Measurements from ENCODE around the gene CAT.

Gene CAT

GRCh38 chr11:34425867-34426266 is 12.9 kb upstream of the CAT start:
- no peak for DNase-seq

GRCh38 chr11:34426766-34427185 is 12.0 kb upstream of the CAT start:
- no peak for DNase-seq

- no peak for DNase-seq
These were observed 11.4 kb upstream of the CAT start for GRCh38 chr11:34427186-34427805.

DNA sequence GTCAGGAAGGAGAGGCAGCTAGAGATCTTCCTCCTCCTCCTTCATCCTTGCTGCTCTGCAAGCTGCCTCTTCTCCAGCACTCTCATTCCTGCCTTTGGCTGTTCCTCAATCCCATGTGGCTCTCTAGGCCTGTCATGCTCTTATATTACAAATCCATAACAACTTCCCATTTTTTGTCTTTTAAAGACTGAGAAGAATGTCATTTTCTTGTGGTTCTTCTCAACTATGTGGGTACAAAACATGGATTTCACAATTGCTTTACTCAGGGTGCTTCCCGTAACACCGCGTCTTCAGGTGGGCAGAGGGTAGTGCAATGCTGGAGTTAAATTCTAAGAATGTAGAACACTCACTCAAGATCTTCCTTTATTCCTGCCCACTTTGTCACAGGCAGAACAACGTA is 6.8 kb upstream of the CAT start:
- no peak for DNase-seq

DNA sequence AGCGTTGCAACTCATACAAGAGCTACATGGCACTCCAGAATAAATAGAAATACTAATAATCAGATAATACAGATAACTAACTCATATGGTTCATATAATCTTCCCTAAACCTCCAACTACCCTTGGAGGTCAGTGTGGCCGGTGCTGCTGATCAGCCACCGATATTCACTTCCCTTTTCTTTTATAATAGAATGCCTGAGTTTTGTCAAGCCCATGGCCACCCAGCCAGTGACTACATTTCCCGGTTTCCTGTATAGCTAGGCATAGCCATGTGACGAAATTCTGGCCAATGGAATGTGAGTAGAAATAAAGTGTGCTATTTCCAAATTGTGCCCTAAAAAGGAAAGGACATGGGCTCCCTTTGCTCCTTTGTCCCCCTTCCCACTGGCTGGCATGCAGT is 5.9 kb upstream of the CAT start:
- DNase-seq, result no peak

DNA sequence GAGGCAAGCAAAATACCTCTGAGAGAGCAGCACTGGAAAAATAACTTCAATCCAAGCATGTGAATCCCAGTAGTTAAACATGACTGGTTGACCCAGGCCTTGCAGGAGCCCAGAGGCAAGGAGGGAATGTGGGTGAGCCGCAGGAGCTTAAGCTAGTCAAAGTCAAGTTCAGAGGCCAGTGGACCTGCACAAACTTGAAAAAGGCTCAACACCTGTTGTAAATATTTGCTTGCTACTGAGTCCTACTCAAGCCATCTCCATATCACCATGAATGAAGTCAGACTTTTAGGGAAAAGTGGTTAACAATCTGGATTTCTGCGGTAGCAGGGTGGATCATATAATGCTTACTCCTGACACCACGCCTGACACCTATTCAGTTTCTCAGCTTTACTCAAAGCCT is 4.8 kb upstream of the CAT start:
- DNase-seq, result no peak

DNA sequence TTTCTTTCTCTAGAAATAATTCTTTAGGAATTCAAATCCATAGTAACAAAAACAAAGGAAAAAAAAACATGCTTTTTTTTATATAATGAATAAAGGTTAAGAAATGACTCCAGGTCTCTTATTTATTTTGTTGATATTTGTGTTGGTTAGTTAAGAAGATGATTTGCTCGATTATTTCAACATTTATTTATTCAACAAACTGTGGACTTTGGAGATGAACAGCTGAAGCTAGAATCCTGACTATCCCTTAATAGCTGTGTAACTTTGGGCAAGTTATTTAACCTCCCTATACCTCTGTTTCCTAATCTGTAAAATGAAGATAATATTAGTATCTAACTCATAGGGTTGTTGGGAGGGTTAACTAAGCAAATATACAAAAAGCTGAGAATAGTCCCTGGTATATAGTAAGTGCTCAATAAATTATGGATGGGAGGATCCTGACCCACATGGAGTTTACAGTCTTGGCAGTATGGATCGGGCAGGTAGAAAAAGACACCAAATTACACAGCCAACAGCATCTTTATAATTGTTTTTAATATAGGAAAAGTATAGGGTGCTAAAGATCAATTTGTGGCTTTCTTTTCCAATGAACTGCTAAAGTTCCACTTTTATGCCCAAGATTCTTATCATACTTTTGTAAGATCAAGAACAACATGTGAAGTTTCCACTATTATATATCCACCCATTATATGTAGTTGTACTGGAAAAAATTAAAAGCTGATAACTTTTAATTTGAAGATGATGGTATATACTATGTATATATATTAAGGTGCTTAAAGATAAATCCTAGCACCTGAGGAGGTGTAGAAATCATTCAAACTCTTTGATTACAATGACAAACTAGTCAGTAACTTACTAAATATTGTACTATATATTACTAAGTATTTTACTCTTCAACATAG is 1.3 kb upstream of the CAT start:
- DNase-seq, result no peak

DNA sequence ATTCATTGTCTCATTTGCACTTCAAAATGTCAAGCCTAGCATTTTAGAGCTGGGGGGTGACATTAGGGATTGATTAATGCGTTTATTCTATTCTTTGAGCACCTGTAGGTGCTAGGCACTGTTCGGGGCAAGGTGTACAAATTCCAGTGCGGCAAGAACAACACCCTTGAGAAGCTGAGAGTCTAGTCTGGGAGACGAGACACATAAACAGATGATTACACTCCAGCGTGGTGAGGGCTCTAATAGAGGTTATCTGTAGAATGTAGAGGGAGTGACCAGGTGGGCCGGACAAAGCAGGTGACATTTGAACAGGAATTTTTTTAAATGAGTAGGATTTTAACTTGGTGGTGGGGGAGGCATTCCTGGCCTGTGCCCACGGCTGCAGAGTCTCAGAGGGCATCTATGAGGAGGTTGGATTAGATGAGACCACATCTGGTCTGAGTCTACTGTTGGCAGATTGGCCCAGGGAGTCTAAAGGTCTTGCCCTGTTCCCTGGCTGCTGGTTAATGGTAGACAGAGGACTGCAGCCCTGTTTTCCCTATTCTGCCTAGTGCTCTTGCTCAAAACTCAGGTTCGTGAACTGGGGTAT is 970 bp downstream of the CAT start:
- DNase-seq, result no peak

- DNase-seq, result no peak
These were observed 3.1 kb downstream of the CAT start for GRCh38 chr11:34441814-34442213.

- DNase-seq, result no peak
These were observed 4.4 kb downstream of the CAT start for GRCh38 chr11:34443136-34443535.

DNA sequence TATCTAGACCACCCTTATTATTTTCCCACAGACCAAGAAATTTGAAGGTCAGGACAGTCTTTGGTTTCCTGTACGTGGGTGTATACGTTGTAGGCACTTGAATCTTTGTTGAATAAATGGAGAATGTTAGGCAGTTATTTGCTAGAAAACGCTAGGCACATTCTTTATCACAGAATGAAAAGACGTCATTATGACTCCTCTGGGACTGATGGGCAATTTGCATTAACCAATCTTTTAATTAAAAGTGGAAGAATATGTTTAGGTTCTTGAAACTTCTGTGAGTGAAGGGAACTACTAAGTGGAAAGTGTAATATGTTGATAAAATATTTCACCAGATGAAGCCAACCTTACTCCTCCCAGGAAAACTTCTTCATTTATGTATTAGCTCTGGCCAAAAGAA is 5.7 kb downstream of the CAT start:
- no peak for DNase-seq

DNA sequence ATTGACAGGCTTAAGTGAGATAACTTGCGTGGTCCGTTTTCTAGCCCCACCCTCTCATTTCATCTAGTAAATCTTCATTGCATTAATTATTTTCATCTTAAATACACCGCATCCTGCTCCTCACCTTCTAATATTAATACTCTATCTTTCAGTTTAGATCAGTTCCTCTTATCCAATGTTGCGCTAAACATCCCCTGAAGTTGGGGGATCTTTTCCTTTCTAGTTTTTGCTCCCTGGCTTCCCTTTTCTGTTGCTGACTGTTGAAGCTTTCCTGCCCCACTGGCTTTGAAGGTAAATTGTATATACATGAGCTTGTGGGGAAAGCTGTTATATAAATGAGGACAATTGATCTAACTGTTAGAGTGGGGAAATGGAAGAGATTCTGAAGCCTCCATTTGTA is 7.2 kb downstream of the CAT start:
- DNase-seq, result no peak

GRCh38 chr11:34446386-34446785 is 7.7 kb downstream of the CAT start:
- no peak for DNase-seq

- no peak for DNase-seq
These were observed 8.3 kb downstream of the CAT start for GRCh38 chr11:34447044-34447443.

DNA sequence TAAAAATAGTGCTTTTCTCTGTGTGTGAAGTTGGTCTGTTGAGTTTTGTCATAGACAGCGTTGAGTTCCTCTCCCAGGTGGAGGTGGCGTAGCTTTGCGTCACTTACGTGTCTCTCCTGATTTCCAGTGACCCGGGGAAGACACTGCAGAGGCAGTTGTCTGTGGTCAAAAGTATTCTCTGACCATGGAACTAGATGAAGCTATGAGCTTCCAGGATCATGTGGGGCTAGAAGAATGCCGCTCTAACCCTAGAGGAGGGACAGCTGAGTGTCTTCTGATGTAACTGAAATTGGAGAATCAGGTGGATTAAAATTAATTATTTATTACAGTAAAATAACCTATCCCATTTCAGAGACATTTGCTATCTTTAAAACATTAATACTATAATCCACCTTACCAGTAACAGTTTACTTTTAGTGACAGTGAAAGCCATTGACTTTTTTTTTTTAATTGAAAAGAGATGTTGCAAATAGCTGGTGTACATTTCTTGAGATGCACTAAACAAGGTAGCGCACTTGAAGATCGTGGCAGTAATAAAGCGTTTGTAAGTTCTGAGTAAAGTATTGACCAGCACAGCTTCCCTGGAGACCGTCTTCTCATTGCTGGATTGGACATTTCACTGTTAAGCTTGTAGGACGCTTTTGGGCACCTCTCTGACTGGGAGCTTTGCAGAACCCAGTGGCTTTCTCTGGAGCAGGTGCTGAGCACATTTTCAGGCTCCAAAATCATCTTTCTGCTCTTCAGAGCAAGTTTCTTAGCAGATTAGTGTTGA is 9.7 kb downstream of the CAT start:
- DNase-seq, result no peak

GRCh38 chr11:34449013-34449412 is 10.3 kb downstream of the CAT start:
- DNase-seq, result no peak

DNA sequence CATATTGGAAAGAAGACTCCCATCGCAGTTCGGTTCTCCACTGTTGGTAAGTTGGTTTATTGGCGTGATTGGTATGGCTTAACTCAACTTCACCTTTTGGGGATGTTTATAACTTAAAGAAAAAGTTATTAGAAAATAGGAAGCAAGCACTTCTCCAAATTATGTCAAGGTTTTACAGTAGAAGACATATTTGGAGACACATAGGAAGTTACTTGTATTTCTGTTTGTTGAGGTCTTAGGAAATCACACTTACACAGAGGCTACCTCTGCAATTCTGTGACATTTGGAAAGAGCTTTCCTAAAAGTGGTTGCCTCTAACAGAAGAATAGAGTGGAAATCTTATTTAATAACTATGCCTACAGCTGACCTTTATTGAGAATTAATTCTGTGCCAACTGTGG is 12.3 kb downstream of the CAT start:
- DNase-seq, result no peak

DNA sequence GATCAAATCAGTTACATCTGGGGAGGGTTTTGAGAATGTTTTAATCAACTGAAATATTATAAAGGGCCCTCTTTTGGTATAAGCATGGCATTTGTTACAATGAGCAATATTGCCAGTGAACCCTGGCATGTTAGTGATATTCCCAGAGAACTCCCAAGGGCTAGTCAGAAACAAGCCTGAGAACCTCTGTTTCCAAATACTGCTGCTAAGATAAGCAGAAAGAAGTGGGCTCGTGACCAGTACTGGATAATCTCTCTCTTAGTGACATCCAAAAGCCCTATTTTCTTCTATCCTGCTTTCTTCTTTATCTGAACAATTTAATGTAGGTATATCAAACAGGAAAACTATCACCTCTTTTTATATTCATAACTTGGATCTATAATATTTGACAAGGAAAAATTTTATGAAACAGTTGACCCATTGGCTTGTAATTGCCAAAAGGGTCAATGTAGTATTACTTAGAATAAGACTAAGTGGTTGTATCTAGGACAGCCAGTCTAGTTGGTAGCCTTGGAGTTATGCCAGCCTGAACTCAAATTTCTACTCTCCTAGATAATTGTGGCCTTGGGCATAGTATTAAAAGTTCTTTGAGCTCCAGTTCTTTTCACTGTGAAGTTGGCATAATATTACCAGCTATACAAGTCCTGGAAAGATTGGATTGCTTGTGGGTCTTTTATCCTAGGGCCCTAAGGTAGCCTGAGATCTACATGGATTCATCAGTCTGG is 15.7 kb downstream of the CAT start:
- DNase-seq, result no peak

DNA sequence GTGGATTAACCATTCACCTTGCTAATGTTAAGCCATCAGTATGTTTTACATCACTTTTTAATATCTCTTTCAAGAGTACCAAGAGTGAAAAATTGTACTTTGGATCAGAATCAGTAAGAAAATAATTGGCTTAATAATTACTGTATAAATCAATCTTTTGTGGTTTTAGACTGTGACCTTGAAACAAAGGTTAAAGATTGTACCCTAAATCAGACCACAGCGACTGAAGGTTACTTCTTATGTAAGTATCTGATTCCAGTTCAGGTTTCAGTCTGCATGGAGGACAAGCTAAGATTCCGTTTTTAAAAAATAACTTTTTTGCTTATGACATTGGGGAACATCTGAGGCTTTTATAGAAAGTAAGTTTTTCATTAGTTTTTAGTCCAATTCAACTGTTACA is 18.9 kb downstream of the CAT start:
- DNase-seq, result no peak

DNA sequence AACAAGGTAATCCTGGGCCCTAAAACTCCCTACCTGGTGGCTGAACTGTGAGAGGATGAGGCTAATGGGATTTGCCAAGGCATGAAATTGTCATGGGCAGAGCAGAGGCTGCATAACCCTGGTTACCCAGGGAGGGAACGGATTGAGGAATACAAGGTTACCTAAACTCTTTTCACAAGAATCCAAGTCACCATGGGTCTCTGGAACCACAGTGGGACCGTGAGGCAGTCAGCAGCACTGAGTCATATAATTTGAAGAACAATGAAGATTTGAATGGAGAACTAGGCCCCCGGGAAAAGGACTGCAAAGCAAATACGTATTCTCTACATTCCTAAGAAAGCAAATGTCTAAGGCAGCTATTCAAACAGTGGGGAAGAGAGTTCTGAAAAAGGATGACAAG is 19.8 kb downstream of the CAT start:
- no peak for DNase-seq

GRCh38 chr11:34459507-34460162 is 20.9 kb downstream of the CAT start:
- DNase-seq, result no peak

DNA sequence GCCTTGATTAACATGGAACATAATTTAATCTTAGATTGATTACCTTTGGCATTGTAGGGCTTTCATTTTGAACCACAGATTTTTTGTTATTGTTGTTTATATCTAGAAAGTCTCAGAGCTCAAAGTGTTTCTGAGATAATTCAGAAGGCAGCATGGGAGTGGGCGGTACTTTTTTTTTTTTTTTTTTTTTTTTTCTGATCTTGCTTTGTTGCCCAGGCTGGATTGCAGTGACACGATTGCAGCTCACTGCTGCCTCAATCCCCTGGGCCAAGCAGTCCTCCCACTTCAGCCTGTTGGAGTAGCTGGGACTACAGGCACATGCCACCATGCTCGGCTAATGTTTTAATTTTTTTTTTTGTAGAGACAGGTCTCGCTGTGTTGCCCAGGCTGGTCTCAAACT is 21.5 kb downstream of the CAT start:
- no peak for DNase-seq
